Measurements from ENCODE around the gene FGF14.

The FGF14 gene

GRCh38 chr13:101697745-101698144 lies 704.1 kb downstream of the FGF14 start:
- Mint-ChIP-seq H3K27ac (no peak overlapping the region), H3K4me1 (ENCODE audit: low read depth) (no peaks in the 10 kb centered on the region), H3K9me3 (no peaks in the 10 kb centered on the region), H3K27me3 (peaks cover 4% of the 10 kb centered on the region), H3K36me3 (ENCODE audit: low read depth) (no peaks in the 10 kb centered on the region), H3K4me3 (no peak overlapping the region)

- H3K9me3 Mint-ChIP-seq: no peaks in the 10 kb centered on the region
- no peaks in the 10 kb centered on the region for H3K36me3 Mint-ChIP-seq (ENCODE audit: low read depth)
- H3K27me3 Mint-ChIP-seq: peaks cover 4% of the 10 kb centered on the region
- H3K4me1 Mint-ChIP-seq (ENCODE audit: low read depth): no peaks in the 10 kb centered on the region
- no peak overlapping the region for H3K4me3 Mint-ChIP-seq
- no peak overlapping the region for H3K27ac Mint-ChIP-seq
Observed at GRCh38 chr13:101695870-101696516, 705.9 kb downstream of the FGF14 start.

GRCh38 chr13:101691341-101691860 lies 710.4 kb downstream of the FGF14 start:
- Mint-ChIP-seq H3K9me3 (no peaks in the 10 kb centered on the region), H3K4me1 (ENCODE audit: low read depth) (no peaks in the 10 kb centered on the region), H3K4me3 (no peak overlapping the region), H3K27me3 (peaks cover 10% of the 10 kb centered on the region), H3K36me3 (ENCODE audit: low read depth) (no peaks in the 10 kb centered on the region), H3K27ac (no peak overlapping the region)

- H3K4me3 Mint-ChIP-seq: no peak overlapping the region
- H3K27ac Mint-ChIP-seq: no peak overlapping the region
- H3K4me1 Mint-ChIP-seq (ENCODE audit: low read depth): no peaks in the 10 kb centered on the region
- H3K9me3 Mint-ChIP-seq: no peaks in the 10 kb centered on the region
- H3K27me3 Mint-ChIP-seq: peaks cover 10% of the 10 kb centered on the region
- no peaks in the 10 kb centered on the region for H3K36me3 Mint-ChIP-seq (ENCODE audit: low read depth)
Observed at GRCh38 chr13:101690871-101691270, 711.0 kb downstream of the FGF14 start.

GRCh38 chr13:101686003-101686402 lies 715.8 kb downstream of the FGF14 start:
- H3K4me1 Mint-ChIP-seq (ENCODE audit: low read depth): no peaks in the 10 kb centered on the region
- no peak overlapping the region for H3K4me3 Mint-ChIP-seq
- no peaks in the 10 kb centered on the region for H3K36me3 Mint-ChIP-seq (ENCODE audit: low read depth)
- no peaks in the 10 kb centered on the region for H3K9me3 Mint-ChIP-seq
- peaks cover 14% of the 10 kb centered on the region for H3K27me3 Mint-ChIP-seq
- H3K27ac Mint-ChIP-seq: no peak overlapping the region

GRCh38 chr13:101681834-101682233 lies 720.0 kb downstream of the FGF14 start:
- Mint-ChIP-seq H3K4me3 (no peak overlapping the region), H3K27ac (no peak overlapping the region), H3K36me3 (ENCODE audit: low read depth) (no peaks in the 10 kb centered on the region), H3K9me3 (no peaks in the 10 kb centered on the region), H3K4me1 (ENCODE audit: low read depth) (no peaks in the 10 kb centered on the region), H3K27me3 (peaks cover 4% of the 10 kb centered on the region)

- H3K27ac Mint-ChIP-seq: no peak overlapping the region
- H3K4me3 Mint-ChIP-seq: no peak overlapping the region
- peaks cover 3% of the 10 kb centered on the region for H3K9me3 Mint-ChIP-seq
- no peaks in the 10 kb centered on the region for H3K36me3 Mint-ChIP-seq (ENCODE audit: low read depth)
- no peaks in the 10 kb centered on the region for H3K4me1 Mint-ChIP-seq (ENCODE audit: low read depth)
- peaks cover 7% of the 10 kb centered on the region for H3K27me3 Mint-ChIP-seq
Observed at GRCh38 chr13:101673360-101674105, 728.3 kb downstream of the FGF14 start.

GRCh38 chr13:101661839-101662238 lies 740.0 kb downstream of the FGF14 start:
- H3K27me3 Mint-ChIP-seq: no peaks in the 10 kb centered on the region
- no peaks in the 10 kb centered on the region for H3K36me3 Mint-ChIP-seq (ENCODE audit: low read depth)
- no peak overlapping the region for H3K4me3 Mint-ChIP-seq
- no peaks in the 10 kb centered on the region for H3K4me1 Mint-ChIP-seq (ENCODE audit: low read depth)
- H3K27ac Mint-ChIP-seq: no peak overlapping the region
- peaks cover 4% of the 10 kb centered on the region for H3K9me3 Mint-ChIP-seq

All from stimulated activated naive CD8-positive, alpha-beta T cell treated with anti-CD3 and anti-CD28 coated beads, Interleukin-15, Interleukin-2, amounts not matched to agents 100 ng/mL and 50 ng/mL, for 24 hours (primary cell).